IPS-15b (cell line): Measurements from ENCODE around the gene BNC2.
"Not testable (repeated sequence)": the region's sequence is repeated elsewhere in the genome, so short reads cannot be mapped to it uniquely, and the experiment has no call there.

Experiments used
- H3K27me3 ChIP-seq: one replicate; pipeline ENCODE4 v1.6.1; 2013; ENCODE audit warnings: low read length; ENCODE audit not compliant: control insufficient read depth, insufficient read depth
- H3K36me3 ChIP-seq: one replicate; pipeline ENCODE4 v1.6.1; 2013; ENCODE audit warnings: low read length; ENCODE audit not compliant: control insufficient read depth, insufficient read depth
- H3K4me1 ChIP-seq: one replicate; pipeline ENCODE4 v1.6.1; 2013; ENCODE audit warnings: mild to moderate bottlenecking, low read length; ENCODE audit not compliant: control insufficient read depth, insufficient read depth
- H3K4me3 ChIP-seq: one replicate; pipeline ENCODE4 v1.5.1; 2013; ENCODE audit warnings: low read depth, low read length
- H3K9ac ChIP-seq: one replicate; pipeline ENCODE4 v1.6.1; 2013; ENCODE audit warnings: low read depth, mild to moderate bottlenecking, low read length
- H3K9me3 ChIP-seq: one replicate; pipeline ENCODE4 v1.6.1; 2013; ENCODE audit warnings: mild to moderate bottlenecking, low read length; ENCODE audit not compliant: control insufficient read depth, insufficient read depth

BNC2 gene

GRCh38 chr9:16542290-16542689, 328.2 kb downstream of the BNC2 start:
- peaks cover 3% of the 10 kb centered on the region for H3K4me1 ChIP-seq
- no peaks in the 10 kb centered on the region for H3K27me3 ChIP-seq
- H3K36me3 ChIP-seq, result no peaks in the 10 kb centered on the region
- no peaks in the 10 kb centered on the region for H3K9me3 ChIP-seq
- no peak overlapping the region for H3K9ac ChIP-seq
- no peak overlapping the region for H3K4me3 ChIP-seq

- Histone ChIP-seq H3K27me3 (no peaks in the 10 kb centered on the region), H3K36me3 (no peaks in the 10 kb centered on the region), H3K9me3 (no peaks in the 10 kb centered on the region), H3K4me3 (no peak overlapping the region), H3K9ac (no peak overlapping the region), H3K4me1 (peaks cover 3% of the 10 kb centered on the region)
Measured at GRCh38 chr9:16540743-16541613, 329.5 kb downstream of the BNC2 start.

GRCh38 chr9:16539626-16540025, 330.8 kb downstream of the BNC2 start:
- H3K4me3 ChIP-seq, result not testable (repeated sequence)

GRCh38 chr9:16535555-16535954, 334.9 kb downstream of the BNC2 start:
- H3K4me1 ChIP-seq, result no peaks in the 10 kb centered on the region
- no peaks in the 10 kb centered on the region for H3K36me3 ChIP-seq
- no peaks in the 10 kb centered on the region for H3K9me3 ChIP-seq
- H3K9ac ChIP-seq, result no peak overlapping the region
- H3K27me3 ChIP-seq, result no peaks in the 10 kb centered on the region
- no peak overlapping the region for H3K4me3 ChIP-seq

More at GRCh38 chr9:16539626-16540025, 330.8 kb downstream of the BNC2 start:
- not testable (repeated sequence) for H3K4me1 ChIP-seq, H3K9me3 ChIP-seq, H3K27me3 ChIP-seq, H3K9ac ChIP-seq, H3K36me3 ChIP-seq

- no peaks in the 10 kb centered on the region for H3K4me1 ChIP-seq
Measured at GRCh38 chr9:16532681-16533450, 337.6 kb downstream of the BNC2 start.

GRCh38 chr9:16532272-16532671, 338.2 kb downstream of the BNC2 start:
- no peak overlapping the region for H3K4me3 ChIP-seq
- H3K4me1 ChIP-seq, result no peaks in the 10 kb centered on the region
- H3K9me3 ChIP-seq, result no peaks in the 10 kb centered on the region
- H3K27me3 ChIP-seq, result no peaks in the 10 kb centered on the region
- no peak overlapping the region for H3K9ac ChIP-seq
- H3K36me3 ChIP-seq, result no peaks in the 10 kb centered on the region

More at GRCh38 chr9:16532681-16533450, 337.6 kb downstream of the BNC2 start:
- H3K4me3 ChIP-seq, result no peak overlapping the region
- H3K9me3 ChIP-seq, result no peaks in the 10 kb centered on the region
- no peaks in the 10 kb centered on the region for H3K36me3 ChIP-seq
- no peaks in the 10 kb centered on the region for H3K27me3 ChIP-seq
- H3K9ac ChIP-seq, result no peak overlapping the region

GRCh38 chr9:16530669-16531642, 339.5 kb downstream of the BNC2 start:
- Histone ChIP-seq H3K36me3 (no peaks in the 10 kb centered on the region), H3K4me3 (no peak overlapping the region), H3K27me3 (no peaks in the 10 kb centered on the region), H3K4me1 (no peaks in the 10 kb centered on the region), H3K9ac (no peak overlapping the region), H3K9me3 (no peaks in the 10 kb centered on the region)

DNA sequence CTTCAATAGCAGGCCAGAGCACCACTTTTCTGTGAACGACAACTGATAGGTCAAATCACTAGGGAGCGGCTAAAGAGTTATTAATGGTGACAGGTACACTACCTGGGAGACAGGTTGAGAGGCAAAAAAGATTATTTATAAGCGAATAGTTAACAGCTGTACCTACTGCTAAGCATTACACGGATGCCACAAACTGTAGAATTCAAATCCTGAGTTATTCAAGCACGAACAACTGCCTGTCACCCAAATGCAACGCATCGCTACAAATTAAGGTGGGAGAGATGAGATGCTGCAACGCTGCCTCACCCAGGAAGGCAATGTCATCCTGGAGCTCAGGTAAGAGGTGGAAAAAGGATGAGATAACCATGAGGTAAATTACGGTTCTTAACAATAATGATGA, 342.9 kb downstream of the BNC2 start:
- Histone ChIP-seq H3K4me1 (peaks cover 12% of the 10 kb centered on the region), H3K9ac (no peak overlapping the region), H3K36me3 (no peaks in the 10 kb centered on the region), H3K4me3 (no peak overlapping the region), H3K9me3 (no peaks in the 10 kb centered on the region), H3K27me3 (no peaks in the 10 kb centered on the region)

- Histone ChIP-seq H3K4me1 (peaks cover 12% of the 10 kb centered on the region), H3K36me3 (no peaks in the 10 kb centered on the region), H3K9me3 (no peaks in the 10 kb centered on the region), H3K9ac (no peak overlapping the region), H3K4me3 (no peak overlapping the region), H3K27me3 (no peaks in the 10 kb centered on the region)
Measured at GRCh38 chr9:16526380-16526779, 344.1 kb downstream of the BNC2 start.

DNA sequence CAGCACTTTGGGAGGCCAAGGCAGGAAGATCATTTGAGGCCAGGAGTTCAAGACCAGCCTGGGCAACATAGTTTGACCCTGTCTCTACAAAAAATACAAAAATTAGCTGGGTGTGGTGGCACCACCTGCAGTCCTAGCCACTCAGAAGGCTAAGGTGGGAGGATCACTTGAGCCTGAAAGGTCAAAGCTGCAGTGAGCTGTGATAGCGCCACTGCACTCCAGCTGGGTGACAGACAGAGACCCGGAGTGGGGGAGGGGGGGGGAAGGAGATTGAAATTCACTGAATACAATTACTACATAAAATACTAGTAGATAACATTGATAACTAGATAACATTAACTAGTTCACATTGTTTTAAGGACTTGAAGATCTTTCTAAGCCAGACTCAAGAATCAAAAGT, 345.6 kb downstream of the BNC2 start:
- Histone ChIP-seq H3K4me3 (no peak overlapping the region), H3K27me3 (no peaks in the 10 kb centered on the region), H3K9me3 (no peaks in the 10 kb centered on the region), H3K9ac (no peak overlapping the region), H3K4me1 (peaks cover 15% of the 10 kb centered on the region), H3K36me3 (no peaks in the 10 kb centered on the region)

DNA sequence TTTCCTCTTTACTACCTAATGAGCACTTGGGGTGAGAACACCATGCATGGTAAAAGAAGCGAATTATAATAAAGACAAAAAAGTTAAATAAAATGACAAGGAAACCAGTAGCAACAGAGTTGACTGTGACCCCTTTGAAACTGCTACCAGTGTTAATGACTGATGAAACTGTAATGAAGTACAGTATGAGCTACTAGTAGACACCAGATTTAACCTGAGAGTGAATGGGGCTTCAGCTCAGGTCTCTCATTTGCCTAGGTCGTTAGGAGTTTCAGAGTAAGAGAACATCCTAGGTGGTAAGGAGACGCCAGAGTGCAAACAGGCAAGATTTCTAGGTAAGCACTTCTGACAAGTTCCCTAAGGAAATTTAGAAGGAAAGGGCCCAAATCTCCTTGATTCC, 346.4 kb downstream of the BNC2 start:
- no peak overlapping the region for H3K4me3 ChIP-seq
- H3K27me3 ChIP-seq, result no peaks in the 10 kb centered on the region
- peaks cover 23% of the 10 kb centered on the region for H3K4me1 ChIP-seq
- no peak overlapping the region for H3K9ac ChIP-seq
- H3K36me3 ChIP-seq, result no peaks in the 10 kb centered on the region
- no peaks in the 10 kb centered on the region for H3K9me3 ChIP-seq
